ENCODE results near the gene TOX2.

Gene TOX2

GRCh38 chr20:44085616-44086434 is 171.2 kb downstream of the TOX2 start:
- no peak for DNase-seq

- DNase-seq, result no peak
These were observed 172.6 kb downstream of the TOX2 start for GRCh38 chr20:44087051-44087856.

DNA sequence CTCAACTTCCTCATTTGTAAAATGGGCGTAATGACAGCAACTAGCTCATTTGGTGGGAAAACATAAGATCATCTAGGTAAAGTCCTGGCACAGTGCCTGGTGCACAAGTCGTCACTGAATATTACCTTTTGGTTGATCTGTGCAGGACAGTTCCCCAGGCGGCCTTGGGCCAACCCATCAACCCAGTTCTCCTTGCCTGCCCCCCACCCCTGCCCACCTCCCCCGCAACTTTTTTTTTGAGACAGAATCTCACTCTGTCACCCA is 173.1 kb downstream of the TOX2 start:
- no peak for DNase-seq

DNA sequence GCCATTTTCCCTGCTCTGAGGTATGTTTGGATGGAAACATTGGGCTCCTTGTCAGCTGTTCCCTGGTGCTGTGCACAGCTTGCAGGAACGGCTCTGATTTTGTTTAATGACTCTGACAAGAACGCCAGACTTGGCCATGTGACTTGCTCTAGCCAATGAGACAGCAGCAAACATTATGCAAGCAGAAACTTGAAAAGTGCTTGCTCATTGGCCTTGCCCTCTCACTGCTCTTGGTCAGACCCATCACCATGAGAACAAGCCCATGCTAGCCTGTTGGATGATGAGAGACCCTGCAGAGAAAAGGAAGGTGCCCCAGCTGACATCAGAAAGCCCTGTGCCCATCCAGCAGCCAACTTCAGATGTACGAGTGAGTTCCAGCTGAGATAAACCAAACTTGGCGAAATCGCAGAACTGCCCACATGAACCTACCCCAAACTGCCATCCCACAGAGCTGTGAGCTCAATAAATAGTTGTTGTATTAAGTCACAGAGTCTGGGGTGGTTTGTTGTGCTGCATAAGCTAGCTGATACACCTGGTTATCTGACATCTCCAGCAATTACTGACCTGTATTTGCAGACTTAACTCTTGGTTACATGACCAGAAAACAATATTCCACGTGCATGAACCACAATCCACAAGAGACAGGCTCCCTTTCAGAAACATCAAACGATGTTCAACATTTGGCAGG is 175.5 kb downstream of the TOX2 start:
- DNase-seq, result peak; percentile 32

GRCh38 chr20:44091026-44091425 is 176.4 kb downstream of the TOX2 start:
- DNase-seq, result no peak

DNA sequence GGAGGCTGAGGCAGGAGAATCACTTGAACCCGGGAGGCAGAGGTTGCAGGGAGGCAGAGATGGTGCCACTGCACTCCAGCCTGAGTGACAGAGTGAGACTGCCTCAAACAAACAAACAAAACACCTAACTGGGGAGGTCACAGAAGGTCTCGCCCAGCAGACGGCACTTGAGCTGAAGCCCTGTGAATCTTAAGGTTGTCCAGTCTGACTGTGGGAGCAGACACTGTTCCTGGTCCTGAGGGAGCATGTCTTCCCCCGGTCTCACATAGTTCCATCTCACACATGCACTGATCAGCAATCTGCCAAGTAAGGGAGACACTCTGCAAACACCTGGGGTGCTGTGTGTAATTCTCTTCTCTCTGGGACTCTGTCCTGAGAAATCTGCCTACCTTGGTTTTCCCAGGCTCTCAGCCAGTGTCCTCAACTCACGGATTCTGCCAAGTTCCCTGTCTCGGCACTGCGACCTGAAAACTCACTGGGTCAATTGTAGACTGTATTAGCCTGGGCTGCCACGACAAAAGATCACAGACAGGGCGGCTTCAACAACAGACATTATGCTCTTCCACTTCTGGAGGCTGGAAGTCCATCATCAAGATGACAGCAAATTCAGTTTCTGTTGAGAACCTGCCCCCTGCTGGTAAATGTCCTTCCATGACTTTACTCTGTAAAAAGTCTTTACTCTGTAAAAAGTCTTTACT is 178.0 kb downstream of the TOX2 start:
- peak; percentile 13 for DNase-seq

- no peak for DNase-seq
These were observed 178.6 kb downstream of the TOX2 start for GRCh38 chr20:44093249-44093582.

DNA sequence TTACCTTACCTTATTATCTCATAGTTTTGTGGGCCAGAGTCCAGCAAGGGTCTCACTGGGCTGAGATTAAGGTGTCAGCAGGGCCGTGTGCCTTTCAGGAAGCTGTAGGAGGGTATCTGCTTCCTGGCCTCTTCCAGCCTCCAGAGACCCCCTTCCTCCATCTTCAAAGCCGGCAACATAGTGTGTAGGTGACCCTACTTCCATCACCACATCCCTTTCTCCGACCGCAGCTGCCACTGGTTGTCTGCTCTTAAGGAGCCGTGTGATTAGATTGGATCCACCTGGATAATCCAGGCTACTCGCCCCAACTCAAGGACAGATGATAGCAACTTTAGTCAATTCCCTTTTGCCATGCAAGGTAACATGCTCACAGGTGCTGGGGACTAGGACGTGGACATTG is 181.2 kb downstream of the TOX2 start:
- no peak for DNase-seq

- DNase-seq, result no peak
These were observed 183.0 kb downstream of the TOX2 start for GRCh38 chr20:44097521-44098255.

DNA sequence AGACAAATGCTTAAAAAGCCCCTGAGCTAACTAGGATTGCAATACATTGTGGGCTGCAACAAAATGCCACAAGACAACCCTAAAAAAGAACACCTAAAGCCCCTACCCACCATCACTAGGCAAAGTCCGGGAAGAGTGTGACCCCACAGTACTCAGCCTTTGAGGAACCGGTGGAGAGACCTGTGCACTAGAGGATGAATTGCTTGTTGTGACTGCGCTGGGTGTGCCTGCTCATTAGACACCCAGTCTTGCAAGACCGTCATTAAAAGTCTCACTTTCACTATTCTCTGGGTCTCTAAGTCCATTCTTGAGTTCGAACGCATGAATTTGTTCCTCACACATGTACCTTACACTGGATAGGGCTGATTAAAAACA is 183.6 kb downstream of the TOX2 start:
- no peak for DNase-seq

DNA sequence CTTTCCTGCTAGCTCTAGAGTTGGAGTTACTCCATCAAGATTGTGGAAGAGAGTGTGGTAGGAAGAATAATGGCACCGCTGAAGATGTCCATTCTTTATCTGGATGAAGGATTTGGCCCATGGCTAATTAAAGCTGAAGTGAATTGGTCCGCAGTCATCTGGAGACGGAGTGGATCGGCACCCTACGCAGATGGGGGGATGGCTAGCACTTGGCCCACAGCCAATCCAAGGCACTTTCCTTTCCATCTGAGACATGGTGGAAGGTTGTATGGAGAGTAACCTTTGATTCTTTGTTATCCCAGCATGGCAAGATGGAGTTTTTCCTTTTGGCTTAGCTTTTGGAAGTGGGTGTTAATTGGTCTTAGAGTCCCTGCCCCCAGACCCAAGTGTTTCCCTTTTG is 184.0 kb downstream of the TOX2 start:
- DNase-seq, result no peak

DNA sequence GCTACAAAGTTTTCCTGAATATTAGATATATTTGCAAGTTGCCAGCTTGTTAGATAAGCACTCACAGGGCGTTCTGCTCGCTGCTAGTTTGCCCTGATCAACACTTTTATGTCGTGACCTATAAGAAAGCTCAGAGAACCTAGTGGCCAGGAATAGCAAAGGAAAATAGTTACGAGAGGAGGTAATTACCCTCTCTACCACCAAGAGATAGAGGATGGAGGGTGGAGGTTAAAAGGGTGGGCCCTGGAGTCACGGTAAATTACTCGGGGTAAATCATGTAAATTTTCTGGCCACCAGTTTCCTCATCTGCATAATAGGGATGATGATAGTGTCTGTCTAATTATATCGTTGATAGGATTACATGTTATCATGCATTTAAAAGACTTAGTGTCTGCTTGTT is 185.2 kb downstream of the TOX2 start:
- no peak for DNase-seq

GRCh38 chr20:44102582-44102981 is 187.9 kb downstream of the TOX2 start:
- no peak for DNase-seq

GRCh38 chr20:44104798-44105517 is 190.3 kb downstream of the TOX2 start:
- DNase-seq, result no peak

- DNase-seq, result no peak
These were observed 192.0 kb downstream of the TOX2 start for GRCh38 chr20:44106615-44107014.

DNA sequence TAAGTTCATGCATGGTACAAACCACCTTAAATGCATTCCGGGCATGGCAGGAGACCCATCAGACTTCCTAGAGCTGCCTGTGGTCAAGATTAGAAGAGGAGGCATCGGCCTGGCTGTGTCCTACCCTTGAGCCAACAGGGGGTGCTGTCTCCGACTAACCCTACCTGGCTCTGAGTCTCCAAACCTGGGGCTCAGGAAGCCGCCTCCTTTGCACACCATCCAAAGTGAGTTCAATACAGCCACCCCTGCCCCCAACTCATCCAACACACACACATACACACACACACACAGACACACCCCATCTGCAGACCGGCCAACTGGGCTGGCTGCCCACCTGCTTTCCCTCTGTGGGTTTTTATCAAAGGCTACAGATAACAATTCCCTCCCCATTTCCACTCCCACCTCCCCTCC is 195.3 kb downstream of the TOX2 start:
- DNase-seq, result no peak

DNA sequence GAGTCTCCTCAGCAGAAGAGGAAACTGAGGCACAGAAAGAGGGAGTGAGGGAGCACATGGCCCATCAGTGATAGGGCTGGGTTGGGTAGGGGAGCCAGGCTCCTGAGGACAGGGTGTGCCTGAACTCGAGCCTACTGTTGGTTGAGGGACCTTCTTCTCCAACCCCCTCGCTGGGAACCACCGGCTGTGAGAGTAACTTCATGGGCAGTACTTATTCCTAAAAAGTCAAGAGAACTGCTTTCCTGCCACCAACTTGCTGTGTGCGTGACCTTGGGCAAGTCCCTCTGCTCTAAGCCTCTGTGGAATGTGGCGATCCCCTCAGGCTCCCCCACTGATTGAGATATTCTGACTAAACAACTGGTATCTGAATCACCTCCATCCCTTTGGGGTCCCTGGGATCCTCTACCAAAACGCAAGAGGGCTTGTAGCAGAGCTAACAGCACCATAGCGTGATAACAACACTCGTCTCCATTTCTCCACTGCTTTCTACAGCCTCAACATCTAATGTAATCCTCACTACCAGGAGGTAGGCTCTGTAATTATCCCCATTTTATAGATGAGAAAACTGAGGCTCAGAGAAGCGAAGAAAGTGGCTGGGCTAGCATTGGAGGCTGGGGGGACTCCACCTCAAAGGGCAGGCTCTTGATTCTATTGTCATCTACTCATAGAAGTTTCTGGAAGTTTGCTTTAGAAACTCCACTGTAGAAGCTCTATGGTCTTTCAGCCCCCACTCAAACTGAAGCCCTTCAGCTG is 196.3 kb downstream of the TOX2 start:
- no peak for DNase-seq

- no peak for DNase-seq
These were observed 197.2 kb downstream of the TOX2 start for GRCh38 chr20:44111712-44112335.

GRCh38 chr20:44112456-44112855 is 197.8 kb downstream of the TOX2 start:
- DNase-seq, result no peak

GRCh38 chr20:44112889-44113617 is 198.4 kb downstream of the TOX2 start:
- DNase-seq, result no peak

All from NCI-H146 (cell line).